HEK293 (cell line): ENCODE results near the gene SLC38A1.

ENCODE experiments used
- CTCF ChIP-seq: fragments of 450-650 bp; formaldehyde crosslinking; IDR thresholded peaks from 2 replicates; pipeline ENCODE4 v1.5.1; 2016; ENCODE audit warnings: missing biosample characterization, missing genetic modification characterization
- TCF7L2 ChIP-seq: IDR thresholded peaks from 2 replicates; pipeline ENCODE4 v1.6.1; 2011; ENCODE audit warnings: low read depth, mild to moderate bottlenecking, inconsistent platforms, low read length, moderate library complexity, borderline replicate concordance
- YY1 ChIP-seq: fragments of 450-650 bp; formaldehyde crosslinking; IDR thresholded peaks from 2 replicates; pipeline ENCODE4 v1.5.1; 2018; ENCODE audit warnings: missing biosample characterization, missing genetic modification characterization
- ZNF335 ChIP-seq: fragments of 450-650 bp; formaldehyde crosslinking; conservative IDR thresholded peaks from 2 replicates; pipeline ENCODE4 v1.5.1; 2016; ENCODE audit warnings: missing biosample characterization, missing genetic modification characterization
- ZNF391 ChIP-seq: fragments of 450-650 bp; formaldehyde crosslinking; IDR thresholded peaks from 2 replicates; pipeline ENCODE4 v1.5.1; 2016; ENCODE audit warnings: low read depth, missing biosample characterization, missing genetic modification characterization, borderline replicate concordance

DNA sequence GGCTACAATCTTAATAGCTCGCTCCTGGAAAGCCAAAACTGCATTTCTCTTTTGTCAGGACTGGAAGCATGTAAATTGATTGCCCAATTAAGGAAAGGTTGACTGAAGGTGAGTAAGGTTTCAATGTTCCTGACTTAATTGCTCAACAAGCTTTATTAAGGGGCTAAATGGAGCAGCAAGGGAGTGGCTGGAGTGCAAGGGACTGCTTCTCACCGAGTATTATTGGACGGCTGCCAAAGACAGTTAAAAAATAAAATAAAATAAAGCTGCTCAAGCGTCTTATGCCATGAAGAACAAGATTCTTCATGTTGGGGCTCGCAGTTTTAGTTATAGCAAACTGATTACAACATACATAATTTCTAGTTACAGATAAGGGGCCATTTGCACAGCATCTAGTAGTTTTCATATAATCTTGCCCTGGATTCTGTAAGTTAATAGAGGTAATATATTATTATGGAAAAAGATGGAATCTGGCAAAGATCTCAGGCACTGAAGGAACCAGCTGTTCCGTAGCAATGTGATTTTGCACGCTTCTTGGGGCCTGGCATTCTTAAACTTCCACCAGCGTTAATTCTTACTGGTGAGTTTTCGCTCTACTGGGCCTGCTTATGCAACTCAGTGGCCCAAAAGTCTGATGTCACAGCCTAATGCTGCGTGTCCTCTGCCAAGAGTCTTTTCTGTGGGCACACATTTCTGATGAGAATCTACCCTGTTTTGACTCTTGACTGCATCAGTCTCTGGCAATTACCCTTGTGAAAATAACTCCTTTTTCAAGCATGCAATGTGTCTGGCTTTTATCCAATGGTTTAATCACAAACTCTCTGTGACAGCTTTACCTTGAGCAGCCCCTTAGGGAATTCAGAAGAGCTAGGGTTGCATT lies 108.5 kb downstream of the SLC38A1 start:
- no peak; the same call in 1 of the 2 replicates for TF ChIP-seq ZNF391 (tag by site-specific recombination)
- peak; percentile 92 for TF ChIP-seq ZNF335 (tag by site-specific recombination)
- TF ChIP-seq YY1 (tag by site-specific recombination), result no peak
- no peak for TF ChIP-seq TCF7L2
- no peak for TF ChIP-seq CTCF
